Neural crest cell (in vitro differentiated cells): ENCODE results near the gene GJC1. TPM values are rescaled to one million over a fixed set of nuclear protein-coding genes. Genes with fewer than 3 reads are reported as not detected.

ENCODE experiments used
- DNase-seq: peaks from one replicate; pipeline ENCODE4 v3.0.0; 2021; ENCODE audit warnings: low read depth, mixed read lengths, low spot score
- H3K27ac Mint-ChIP-seq: one replicate; pipeline ENCODE4 v1.8.0; 2021; ENCODE audit warnings: mild to moderate bottlenecking, mixed read lengths; ENCODE audit not compliant: unreplicated experiment
- H3K27me3 Mint-ChIP-seq: 2 replicates; pipeline ENCODE4 v1.8.0; 2021; ENCODE audit warnings: low read depth, mild to moderate bottlenecking, mixed read lengths
- H3K36me3 Mint-ChIP-seq: 2 replicates; pipeline ENCODE4 v1.8.0; 2021; ENCODE audit warnings: low read depth, mild to moderate bottlenecking, mixed read lengths
- H3K4me1 Mint-ChIP-seq: 2 replicates; pipeline ENCODE4 v1.8.0; 2021; ENCODE audit warnings: mixed read lengths
- H3K4me3 Mint-ChIP-seq: one replicate; pipeline ENCODE4 v1.8.0; 2021; ENCODE audit warnings: mild to moderate bottlenecking, mixed read lengths
- H3K9me3 Mint-ChIP-seq: 2 replicates; pipeline ENCODE4 v1.8.0; 2021; ENCODE audit warnings: mixed read lengths
- CTCF ChIP-seq: fragments of 200-600 bp; sonication (generic); conservative IDR thresholded peaks from 2 replicates; pipeline ENCODE4 v1.5.0; 2021; ENCODE audit warnings: antibody characterized with exemption, mild to moderate bottlenecking
- total RNA-seq: library from RNA; stranded (reverse); gene quantifications from 2 replicates; pipeline ENCODE4 v1.2.1, GENCODE V29; 2021

The GJC1 gene
- total RNA-seq, 1 donor from 2014 or later, result 145 TPM

GRCh38 chr17:44863061-44863918 is 33.2 kb upstream of the GJC1 start:
- Mint-ChIP-seq H3K4me3 (no peak overlapping the region), H3K9me3 (no peaks in the 10 kb centered on the region), H3K27me3 (no peaks in the 10 kb centered on the region), H3K4me1 (no peaks in the 10 kb centered on the region), H3K36me3 (peaks cover 10% of the 10 kb centered on the region), H3K27ac (no peak overlapping the region)
- no peak for TF ChIP-seq CTCF
- no peak for DNase-seq

- H3K9me3 Mint-ChIP-seq, result no peaks in the 10 kb centered on the region
- no peaks in the 10 kb centered on the region for H3K4me1 Mint-ChIP-seq
- no peak for DNase-seq
- no peak overlapping the region for H3K4me3 Mint-ChIP-seq
- peaks cover 10% of the 10 kb centered on the region for H3K36me3 Mint-ChIP-seq
- H3K27ac Mint-ChIP-seq, result no peak overlapping the region
- H3K27me3 Mint-ChIP-seq, result no peaks in the 10 kb centered on the region
- TF ChIP-seq CTCF, result no peak
Measured at GRCh38 chr17:44862278-44862914, 32.3 kb upstream of the GJC1 start.

- H3K9me3 Mint-ChIP-seq, result no peaks in the 10 kb centered on the region
Measured at GRCh38 chr17:44859701-44860100, 29.6 kb upstream of the GJC1 start.

GRCh38 chr17:44854192-44854591 is 24.1 kb upstream of the GJC1 start:
- H3K27ac Mint-ChIP-seq, result no peak overlapping the region
- H3K9me3 Mint-ChIP-seq, result no peaks in the 10 kb centered on the region
- peaks cover 23% of the 10 kb centered on the region for H3K36me3 Mint-ChIP-seq
- no peaks in the 10 kb centered on the region for H3K27me3 Mint-ChIP-seq
- no peak overlapping the region for H3K4me3 Mint-ChIP-seq
- DNase-seq, result no peak
- no peaks in the 10 kb centered on the region for H3K4me1 Mint-ChIP-seq
- TF ChIP-seq CTCF, result no peak

More at GRCh38 chr17:44859701-44860100, 29.6 kb upstream of the GJC1 start:
- H3K27me3 Mint-ChIP-seq, result no peaks in the 10 kb centered on the region
- H3K27ac Mint-ChIP-seq, result no peak overlapping the region
- H3K36me3 Mint-ChIP-seq, result peaks cover 18% of the 10 kb centered on the region
- no peaks in the 10 kb centered on the region for H3K4me1 Mint-ChIP-seq
- no peak for DNase-seq
- H3K4me3 Mint-ChIP-seq, result no peak overlapping the region
- TF ChIP-seq CTCF, result no peak

- Mint-ChIP-seq H3K9me3 (no peaks in the 10 kb centered on the region), H3K27me3 (no peaks in the 10 kb centered on the region), H3K36me3 (peaks cover 18% of the 10 kb centered on the region), H3K27ac (peak overlapping the region; percentile 62), H3K4me3 (no peak overlapping the region), H3K4me1 (no peaks in the 10 kb centered on the region)
- DNase-seq, result no peak
- TF ChIP-seq CTCF, result no peak
Measured at GRCh38 chr17:44850612-44851011, 20.5 kb upstream of the GJC1 start.
